ENCODE results near the gene TMEM89.

DNA sequence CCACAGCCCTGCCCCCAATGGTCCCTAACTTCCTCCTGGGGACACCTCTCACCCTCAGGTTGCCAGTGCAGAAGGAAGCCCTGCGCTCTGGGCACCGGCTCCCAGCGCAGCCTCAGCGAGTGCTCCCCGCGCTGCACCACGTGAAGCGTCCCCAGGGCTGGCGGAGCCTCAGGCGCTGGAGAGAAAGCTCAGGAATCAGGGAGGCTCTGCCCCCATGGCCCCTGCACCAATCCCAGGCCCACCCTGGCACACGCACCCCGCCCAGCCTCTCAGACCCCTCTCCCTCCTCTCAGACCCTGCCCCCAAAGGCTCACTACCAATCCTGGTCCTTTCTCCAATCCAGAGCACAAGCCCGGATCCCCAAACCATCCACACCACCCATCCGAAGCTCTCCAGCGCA is 33.3 kb downstream of the TMEM89 start:
- TF ChIP-seq, protein P1, sequence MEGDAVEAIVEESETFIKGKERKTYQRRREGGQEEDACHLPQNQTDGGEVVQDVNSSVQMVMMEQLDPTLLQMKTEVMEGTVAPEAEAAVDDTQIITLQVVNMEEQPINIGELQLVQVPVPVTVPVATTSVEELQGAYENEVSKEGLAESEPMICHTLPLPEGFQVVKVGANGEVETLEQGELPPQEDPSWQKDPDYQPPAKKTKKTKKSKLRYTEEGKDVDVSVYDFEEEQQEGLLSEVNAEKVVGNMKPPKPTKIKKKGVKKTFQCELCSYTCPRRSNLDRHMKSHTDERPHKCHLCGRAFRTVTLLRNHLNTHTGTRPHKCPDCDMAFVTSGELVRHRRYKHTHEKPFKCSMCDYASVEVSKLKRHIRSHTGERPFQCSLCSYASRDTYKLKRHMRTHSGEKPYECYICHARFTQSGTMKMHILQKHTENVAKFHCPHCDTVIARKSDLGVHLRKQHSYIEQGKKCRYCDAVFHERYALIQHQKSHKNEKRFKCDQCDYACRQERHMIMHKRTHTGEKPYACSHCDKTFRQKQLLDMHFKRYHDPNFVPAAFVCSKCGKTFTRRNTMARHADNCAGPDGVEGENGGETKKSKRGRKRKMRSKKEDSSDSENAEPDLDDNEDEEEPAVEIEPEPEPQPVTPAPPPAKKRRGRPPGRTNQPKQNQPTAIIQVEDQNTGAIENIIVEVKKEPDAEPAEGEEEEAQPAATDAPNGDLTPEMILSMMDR (IDR thresholded peaks at IDR 0.05), result no peak
- TF ChIP-seq POLR2A (IDR thresholded peaks at IDR 0.05; ENCODE audit: low read length) (no peak), FOXS1 (CRISPR knock-in tag; IDR thresholded peaks at IDR 0.05) (no peak), CEBPB (IDR thresholded peaks at IDR 0.05) (no peak), EP300 (IDR thresholded peaks at IDR 0.05) (no peak), KDM1A (IDR thresholded peaks at IDR 0.05; ENCODE audit: low read depth) (no peak), RARB (CRISPR knock-in tag; IDR thresholded peaks at IDR 0.05) (no peak), POLR2AphosphoS2 (conservative IDR thresholded peaks at IDR 0.05; ENCODE audit: low read length) (no peak), RAD21 (conservative IDR thresholded peaks at IDR 0.05 in 1 of 2, IDR thresholded peaks at IDR 0.05 in 1 of 2) (no peak), MYC (IDR thresholded peaks at IDR 0.05; ENCODE audit: borderline replicate concordance, low read length) (no peak), ESRRA (IDR thresholded peaks at IDR 0.05; ENCODE audit: borderline replicate concordance, low read length) (no peak)
- TF ChIP-seq, protein P2, sequence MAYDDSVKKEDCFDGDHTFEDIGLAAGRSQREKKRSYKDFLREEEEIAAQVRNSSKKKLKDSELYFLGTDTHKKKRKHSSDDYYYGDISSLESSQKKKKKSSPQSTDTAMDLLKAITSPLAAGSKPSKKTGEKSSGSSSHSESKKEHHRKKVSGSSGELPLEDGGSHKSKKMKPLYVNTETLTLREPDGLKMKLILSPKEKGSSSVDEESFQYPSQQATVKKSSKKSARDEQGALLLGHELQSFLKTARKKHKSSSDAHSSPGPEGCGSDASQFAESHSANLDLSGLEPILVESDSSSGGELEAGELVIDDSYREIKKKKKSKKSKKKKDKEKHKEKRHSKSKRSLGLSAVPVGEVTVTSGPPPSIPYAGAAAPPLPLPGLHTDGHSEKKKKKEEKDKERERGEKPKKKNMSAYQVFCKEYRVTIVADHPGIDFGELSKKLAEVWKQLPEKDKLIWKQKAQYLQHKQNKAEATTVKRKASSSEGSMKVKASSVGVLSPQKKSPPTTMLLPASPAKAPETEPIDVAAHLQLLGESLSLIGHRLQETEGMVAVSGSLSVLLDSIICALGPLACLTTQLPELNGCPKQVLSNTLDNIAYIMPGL (CRISPR knock-in tag; IDR thresholded peaks at IDR 0.05; ENCODE audit: borderline replicate concordance), result no peak
